ENCODE results near the gene NUMBL.

DNA sequence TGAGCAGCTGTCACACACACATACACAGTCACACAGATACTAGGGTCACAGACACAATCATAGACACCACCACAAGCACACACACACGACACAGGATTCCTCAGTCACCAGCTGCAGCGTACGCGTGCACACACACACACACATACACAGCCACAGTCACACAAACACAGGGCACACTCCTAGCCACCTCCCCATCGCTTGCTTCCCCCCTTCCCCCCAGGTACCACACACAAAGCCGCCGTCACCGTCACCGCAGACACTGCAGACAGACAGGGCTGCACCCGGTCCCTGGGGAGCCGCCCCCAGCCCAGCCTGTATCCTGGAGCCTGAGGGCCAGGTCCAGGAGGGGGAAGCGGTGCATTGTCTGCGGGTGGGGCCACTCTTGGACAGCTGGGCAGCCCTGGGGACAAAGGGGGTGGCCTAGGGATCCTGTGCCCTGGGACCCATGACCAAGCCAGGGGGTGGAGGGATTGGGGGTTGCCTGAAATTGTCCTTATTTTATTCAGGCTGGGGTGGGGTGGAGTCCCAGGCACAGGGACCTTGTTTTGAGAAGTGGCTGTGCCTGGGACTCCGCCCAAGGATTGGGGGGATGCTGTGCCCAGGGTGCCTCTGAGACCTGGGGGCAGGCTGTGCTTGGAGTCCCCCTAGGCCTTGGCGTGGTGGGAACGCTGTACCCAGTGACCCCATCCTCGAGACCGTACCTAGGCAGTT is 957 bp downstream of the NUMBL start:
- TF ChIP-seq CTCF (IDR thresholded peaks at IDR 0.05) (no peak), POLR2A (IDR thresholded peaks at IDR 0.05) (no peak), EP300 (IDR thresholded peaks at IDR 0.05) (no peak)
